K562 (cell line): ENCODE data around the gene LRP2. TPM values are rescaled to one million over a fixed set of nuclear protein-coding genes. Genes with fewer than 3 reads are reported as not detected.

Source experiments
- ATAC-seq: fragments of 200-7000 bp; cut with Tn5 transposase; 3 replicates; pipeline ENCODE4 v1.9.1; 2020; ENCODE audit warnings: moderate library complexity
- BruUV-seq: library from RNA; stranded (reverse); fragments of 400-500 nt; replicated peaks from 2 replicates; lab custom pipeline; 2021; lab: Mats Ljungman, UMichigan
- CTCF ChIA-PET: fragments of 300-600 bp; formaldehyde crosslinking; extraction: SDS; loops from one replicate; lab custom pipeline; 2021; ENCODE audit warnings: low intra/inter-chr PET ratio; lab: Yijun Ruan, JAX
- POLR2A ChIA-PET: fragments of 300-600, 350-650 bp; sonication (Branson Sonifier 250); formaldehyde crosslinking; extraction: SDS; loops from one replicate; lab custom pipeline; 2021; ENCODE audit warnings: antibody characterized with exemption, inconsistent platforms; lab: Yijun Ruan, JAX
- DNase-seq, 4 experiments: peaks; one replicate each; pipeline versions ENCODE4 v3.0.0 to v3.0.0-alpha.2; 2011 to 2018; ENCODE audit warnings: low spot score in 3 of 4, mixed read lengths in 3 of 4; ENCODE audit errors: extremely low read depth in 1 of 4
- FAIRE-seq: peaks from 2 replicates; lab custom pipeline; 2011; peaks lifted over from hg19 to GRCh38; lab: Jason Lieb, UNC
- H2AFZ ChIP-seq: 2 replicates; pipeline ENCODE4 v1.6.0; 2011; ENCODE audit warnings: low read depth, low read length, control low read depth, inconsistent platforms
- H3K27ac ChIP-seq: fragments of 200-600 bp; 3 replicates; pipeline ENCODE4 v1.8.0; 2011; ENCODE audit warnings: low read depth, mild to moderate bottlenecking, control low read depth, inconsistent platforms, low read length, moderate library complexity, mixed read lengths; ENCODE audit errors: extremely low read depth
- H3K27me3 ChIP-seq, 2 experiments: fragments of 300-600 bp in 1 of 2; 2 replicates in 1 of 2; 3 replicates in 1 of 2; pipeline versions ENCODE4 v1.6.0 to v1.8.0; 2011; ENCODE audit warnings: inconsistent platforms in 2 of 2, low read length in 2 of 2, mild to moderate bottlenecking in 1 of 2, mixed read lengths in 1 of 2, moderate library complexity in 1 of 2; ENCODE audit not compliant: control insufficient read depth in 2 of 2, insufficient read depth in 2 of 2
- H3K36me3 ChIP-seq: fragments of 300-600 bp; 3 replicates; pipeline ENCODE4 v1.8.0; 2011; ENCODE audit warnings: mild to moderate bottlenecking, low read length, inconsistent platforms; ENCODE audit not compliant: control insufficient read depth, insufficient read depth
- H3K4me1 ChIP-seq, 2 experiments: fragments of 200-600 bp in 1 of 2; replicated peaks in 1 of 2; 2 replicates in 1 of 2; 3 replicates in 1 of 2; pipeline versions ENCODE4 v1.5.1 to v1.8.0; 2011; ENCODE audit warnings: inconsistent platforms in 2 of 2, low read length in 2 of 2, mild to moderate bottlenecking in 1 of 2, mixed read lengths in 1 of 2, moderate library complexity in 1 of 2; ENCODE audit not compliant: control insufficient read depth in 2 of 2, insufficient read depth in 2 of 2
- H3K4me2 ChIP-seq: 2 replicates; pipeline ENCODE4 v1.6.1; 2011; ENCODE audit warnings: low read length, control low read depth, inconsistent platforms, mixed read lengths; ENCODE audit not compliant: insufficient read depth
- H3K4me3 ChIP-seq: fragments of 200-600 bp; sonication (generic), shearing (Covaris generic); 2 replicates; pipeline ENCODE4 v1.5.1; 2016; ENCODE audit warnings: control low read depth, inconsistent platforms
- H3K79me2 ChIP-seq: fragments of 200-600 bp; 3 replicates; pipeline ENCODE4 v1.8.0; 2011; ENCODE audit warnings: low read length, inconsistent platforms; ENCODE audit not compliant: control insufficient read depth, insufficient read depth
- H3K9ac ChIP-seq, 2 experiments: 2 replicates each; pipeline versions ENCODE4 v1.6.0 to v1.6.1; 2011; ENCODE audit warnings: low read depth in 2 of 2, low read length in 2 of 2, control low read depth in 1 of 2, inconsistent platforms in 1 of 2, mild to moderate bottlenecking in 1 of 2, mixed read lengths in 1 of 2; ENCODE audit not compliant: insufficient read depth in 1 of 2
- H3K9me1 ChIP-seq: one replicate; pipeline ENCODE4 v1.6.0; 2011; ENCODE audit warnings: inconsistent platforms, mild to moderate bottlenecking, low read length, moderate library complexity; ENCODE audit not compliant: control insufficient read depth, insufficient read depth
- H3K9me3 ChIP-seq: replicated peaks from 2 replicates; pipeline ENCODE4 v1.5.1; 2011; ENCODE audit warnings: low read depth, low read length, inconsistent platforms; ENCODE audit not compliant: control insufficient read depth, insufficient read depth
- H4K20me1 ChIP-seq: replicated peaks from 2 replicates; pipeline ENCODE4 v1.6.1; 2011; ENCODE audit warnings: low read length, inconsistent platforms, mixed read lengths; ENCODE audit not compliant: control insufficient read depth, insufficient read depth
- GABPB2 ChIP-seq: fragments of 250-450 bp; sonication (Bioruptor Pico); conservative IDR thresholded peaks from 2 replicates; pipeline ENCODE4 v1.5.1; 2021; ENCODE audit warnings: mild to moderate bottlenecking
- HMG20B ChIP-seq: fragments of 250-450 bp; sonication (Bioruptor Pico); IDR thresholded peaks from 2 replicates; pipeline ENCODE4 v1.5.0; 2021; ENCODE audit warnings: mild to moderate bottlenecking
- KDM2B ChIP-seq: fragments of 250-450 bp; sonication (Bioruptor Pico); IDR thresholded peaks from 2 replicates; pipeline ENCODE4 v1.8.0; 2021; ENCODE audit warnings: mild to moderate bottlenecking, moderate library complexity
- KLF10 ChIP-seq: fragments of 250-450 bp; sonication (Bioruptor Pico); IDR thresholded peaks from 2 replicates; pipeline ENCODE4 v1.6.1; 2021; ENCODE audit warnings: matching md5 sums
- MAFK ChIP-seq: IDR thresholded peaks from 2 replicates; pipeline ENCODE4 v1.6.1; 2011; ENCODE audit warnings: low read length, improper control_type of control experiment
- MCM3 ChIP-seq: fragments of 450-650 bp; IDR thresholded peaks from 2 replicates; pipeline ENCODE4 v1.6.1; 2016
- NR2C1 ChIP-seq, 2 experiments: fragments of 450-650 bp; IDR thresholded peaks; 2 replicates each; pipeline ENCODE4 v1.6.1; 2017; ENCODE audit warnings: mild to moderate bottlenecking in 2 of 2, antibody characterized with exemption in 1 of 2, inconsistent platforms in 1 of 2, missing compliant biosample characterization in 1 of 2, missing genetic modification characterization in 1 of 2
- SETDB1 ChIP-seq: IDR thresholded peaks from one replicate; pipeline ENCODE4 v1.6.1; 2012; ENCODE audit warnings: low read length, control low read depth, inconsistent platforms
- SMAD1 ChIP-seq: fragments of 150-350 bp; IDR thresholded peaks from 2 replicates; pipeline ENCODE4 v1.6.1; 2014; ENCODE audit warnings: low read length, low read depth; ENCODE audit not compliant: partially characterized antibody
- TEAD1 ChIP-seq, 2 experiments: fragments of 450-650 bp in 1 of 2; sonication (generic) in 1 of 2; formaldehyde crosslinking; IDR thresholded peaks; 2 replicates each; pipeline versions ENCODE4 v1.4.0 to v1.8.0; 2020 to 2022; ENCODE audit warnings: mild to moderate bottlenecking in 2 of 2, missing genetic modification reagents in 1 of 2
- ZC3H11A ChIP-seq: IDR thresholded peaks from 2 replicates; pipeline ENCODE4 v1.6.1; 2012; ENCODE audit warnings: low read depth, low read length, improper control_type of control experiment
- WGBS: fragments of 100-300 bp; shearing (Covaris generic); methylation state at CpG from one replicate; pipeline ENCODE4 v1.1.6; 2016; ENCODE audit warnings: low coverage, mixed read lengths; ENCODE audit not compliant: insufficient coverage; ENCODE audit errors: missing lambda C conversion rate; 5-methylcytosine and 5-hydroxymethylcytosine counted together
- in situ Hi-C: fragments of 300-500 bp; cut with MboI; formaldehyde crosslinking; loops from 4 replicates; pipeline ENCODE4 v1.15.0; 2018; ENCODE audit warnings: inconsistent platforms, mixed read lengths
- intact Hi-C: fragments of 100-400 bp; cut with micrococcal nuclease; formaldehyde crosslinking; loops from 2 replicates; pipeline ENCODE4 v1.14.2; 2022
- polyA plus RNA-seq, 8 experiments: library from polyadenylated mRNA; depleted of rRNA in 4 of 8; stranded (reverse) in 5 of 8; unstranded in 3 of 8; fragments of >200 nt; fragmentation: Nextera tagmentation in 2 of 8; fragmentation: Illumina TruSeq in 1 of 8; extraction: Ambion mirVana in 2 of 8; extraction: Trizol in 1 of 8; gene quantifications; 2 replicates each; pipeline versions ENCODE4 v1.2.1 to v1.2.3, GENCODE V29; 2011 to 2014; ENCODE audit warnings: inconsistent platforms in 1 of 8, missing spikeins in 1 of 8
- total RNA-seq, 7 experiments: library from RNA; depleted of rRNA in 6 of 7; stranded (reverse); fragments of >200 nt in 6 of 7; fragmentation: Illumina TruSeq in 2 of 7; extraction: Trizol in 2 of 7; gene quantifications; 2 replicates each; pipeline versions ENCODE4 v1.2.1 to v1.2.3, GENCODE V29; 2011 to 2021; ENCODE audit warnings: low replicate concordance in 1 of 7

The LRP2 gene
- total and polyA plus RNA-seq, 9 of the 15 experiments (the other 6 are each of a cell fraction or from before 2014, with no cell fraction given): 0.04 to 0.18 (median 0.11) TPM; not detected in 1

- no peaks in the 10 kb centered on the region for H4K20me1 ChIP-seq
- no peaks in the 10 kb centered on the region for H3K79me2 ChIP-seq
- ATAC-seq (no peak), FAIRE-seq (no peak), DNase-seq (no peak)
- no peak overlapping the region for H3K9ac ChIP-seq
- no peaks in the 10 kb centered on the region for H3K9me3 ChIP-seq
- H3K4me2 ChIP-seq: no peak overlapping the region
- no peak overlapping the region for H2AFZ ChIP-seq
- ChIA-PET POLR2A (no interaction called here), CTCF (no interaction called here)
- H3K36me3 ChIP-seq: no peaks in the 10 kb centered on the region
- no peak overlapping the region for H3K27ac ChIP-seq
- intact Hi-C loops (no loop called here), in situ Hi-C loops (loop anchor here (25.0 kb wide), 1 partner anchor 445 kb away; no protein-coding TSS in a partner anchor)
- no TSS peak for BruUV-seq
- H3K4me1 ChIP-seq: no peaks in the 10 kb centered on the region
- no peaks in the 10 kb centered on the region for H3K9me1 ChIP-seq
- 11% methylated on average over 3 of the region's 3 CpGs for WGBS
- H3K27me3 ChIP-seq: peaks cover 9 to 14% of the 10 kb centered on the region in 2 experiments; a peak in 3 of 5 replicates
- TF ChIP-seq MCM3 (no peak), KLF10 (CRISPR knock-in tag) (no peak), ZC3H11A (no peak), HMG20B (CRISPR knock-in tag) (no peak), SETDB1 (no peak), SMAD1 (no peak), TEAD1 (CRISPR knock-in tag; IDR thresholded peaks at IDR 0.05) (no peak), KDM2B (no peak), NR2C1 (IDR thresholded peaks at IDR 0.05) (no peak), NR2C1 (tag; IDR thresholded peaks at IDR 0.05) (no peak), MAFK (no peak), GABPB2 (CRISPR knock-in tag) (no peak)
- H3K4me3 ChIP-seq: no peak overlapping the region
Measured at GRCh38 chr2:169406891-169407290, 44.6 kb upstream of the LRP2 start.
